ENCODE measurements around the gene VPREB3. TPM values are rescaled to one million over a fixed set of nuclear protein-coding genes. Genes with fewer than 3 reads are reported as not detected.

Gene VPREB3
- total and polyA plus RNA-seq, 4 donors: 0.39 to 1.4 TPM; not detected in 2

DNA sequence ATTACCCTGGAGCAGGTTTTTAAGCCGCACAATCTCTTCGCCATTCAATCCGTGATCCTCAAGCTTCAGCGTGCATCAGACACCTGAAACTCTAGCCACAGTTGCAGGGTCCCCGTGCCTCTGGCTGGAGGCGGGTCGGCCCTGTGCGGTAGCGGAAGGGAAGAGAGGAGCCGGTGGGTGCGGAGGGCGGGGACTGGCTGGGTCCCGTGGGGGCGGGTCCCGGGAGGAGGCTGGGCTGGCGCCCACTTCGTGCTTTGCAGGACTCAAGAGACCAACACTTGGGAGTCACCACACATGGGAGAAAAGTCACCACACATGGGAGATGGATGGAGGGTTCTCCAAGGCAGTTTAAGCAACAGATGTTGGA lies 9.3 kb upstream of the VPREB3 start:
- ATAC-seq (ENCODE audit: insufficient read depth, low FRiP score): no peak

DNA sequence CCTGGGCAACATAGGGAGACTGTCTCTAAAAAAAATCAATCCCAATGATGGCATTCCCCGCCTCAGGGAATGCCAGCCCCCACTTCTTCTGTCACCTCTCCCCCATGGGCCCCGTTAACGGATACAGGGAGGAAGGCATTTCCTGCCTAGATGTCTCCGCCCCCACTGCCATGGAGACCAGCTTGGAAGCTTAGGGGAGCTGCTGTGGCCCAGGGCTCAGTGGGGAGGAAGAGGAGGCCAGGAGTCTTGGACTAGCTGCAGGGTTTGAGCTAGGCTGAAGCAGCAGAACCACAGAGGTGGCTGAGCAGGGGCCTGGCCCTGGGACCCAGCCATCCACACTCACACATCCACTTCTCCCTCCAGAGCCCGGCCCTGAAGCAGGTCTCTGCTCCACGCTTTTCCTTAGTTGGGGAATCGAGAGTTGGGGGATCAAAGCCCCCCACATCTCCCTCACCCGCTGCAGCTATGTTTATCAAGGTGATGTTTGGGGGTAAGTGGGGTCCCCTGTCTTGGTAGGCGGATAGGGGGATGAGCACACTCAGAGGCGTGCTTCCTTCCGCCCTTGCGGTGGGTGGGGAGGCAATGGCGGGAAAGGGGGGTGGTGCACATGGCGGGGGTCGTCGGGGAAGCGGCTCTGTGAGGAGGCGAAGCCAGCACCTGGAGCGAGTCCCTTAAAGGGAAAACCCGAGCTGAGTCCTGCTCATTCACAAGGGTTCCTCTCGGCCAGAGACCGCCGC lies 8.8 kb upstream of the VPREB3 start, which contains the start of gene C22orf15:
C22orf15 (plus strand) TSS at position 149 of the 737 bp plus-strand sequence; CDS start at position 466, 317 bp downstream.
- Histone ChIP-seq H3K27me3 (ENCODE audit: control insufficient read depth in 3 of 3, insufficient read depth in 3 of 3, low read length in 2 of 3) (no peaks in the 10 kb centered on the region), H3K9ac (ENCODE audit: insufficient read depth in 1 of 2, low read length in 2 of 2) (peak within 1 kb of the TSS in 1 of 2 donors; percentile 68), H3K27ac (ENCODE audit: low read depth in 1 of 2, low read length in 1 of 2) (no peak within 1 kb of the TSS), H3K4me1 (ENCODE audit: control insufficient read depth in 5 of 5, insufficient read depth in 5 of 5, low read length in 5 of 5) (peaks cover 0 to 21% (median 6%) of the 10 kb centered on the region in 5 donors), H3K9me3 (ENCODE audit: control insufficient read depth in 4 of 4, insufficient read depth in 3 of 4, low read length in 3 of 4) (no peaks in the 10 kb centered on the region), H3K36me3 (ENCODE audit: control insufficient read depth in 4 of 4, insufficient read depth in 4 of 4, low read length in 4 of 4) (peaks cover 0 to 3% (median 0%) of the 10 kb centered on the region in 4 donors), H3K4me3 (no peak within 1 kb of the TSS)
- DNase-seq (peak; percentile 62 to 70 (median 63)), ATAC-seq (ENCODE audit: insufficient read depth, low FRiP score) (no peak)
- TF ChIP-seq, protein P1, sequence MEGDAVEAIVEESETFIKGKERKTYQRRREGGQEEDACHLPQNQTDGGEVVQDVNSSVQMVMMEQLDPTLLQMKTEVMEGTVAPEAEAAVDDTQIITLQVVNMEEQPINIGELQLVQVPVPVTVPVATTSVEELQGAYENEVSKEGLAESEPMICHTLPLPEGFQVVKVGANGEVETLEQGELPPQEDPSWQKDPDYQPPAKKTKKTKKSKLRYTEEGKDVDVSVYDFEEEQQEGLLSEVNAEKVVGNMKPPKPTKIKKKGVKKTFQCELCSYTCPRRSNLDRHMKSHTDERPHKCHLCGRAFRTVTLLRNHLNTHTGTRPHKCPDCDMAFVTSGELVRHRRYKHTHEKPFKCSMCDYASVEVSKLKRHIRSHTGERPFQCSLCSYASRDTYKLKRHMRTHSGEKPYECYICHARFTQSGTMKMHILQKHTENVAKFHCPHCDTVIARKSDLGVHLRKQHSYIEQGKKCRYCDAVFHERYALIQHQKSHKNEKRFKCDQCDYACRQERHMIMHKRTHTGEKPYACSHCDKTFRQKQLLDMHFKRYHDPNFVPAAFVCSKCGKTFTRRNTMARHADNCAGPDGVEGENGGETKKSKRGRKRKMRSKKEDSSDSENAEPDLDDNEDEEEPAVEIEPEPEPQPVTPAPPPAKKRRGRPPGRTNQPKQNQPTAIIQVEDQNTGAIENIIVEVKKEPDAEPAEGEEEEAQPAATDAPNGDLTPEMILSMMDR (IDR thresholded peaks at IDR 0.05; ENCODE audit: control extremely low read depth, extremely low read depth): no peak
- 16 to 42% methylated on average over 23 of the region's 23 CpGs for WGBS, 2 donors

More for the DNA sequence above, 9.3 kb upstream of the VPREB3 start:
- H3K27me3 ChIP-seq (ENCODE audit: control insufficient read depth in 3 of 3, insufficient read depth in 3 of 3, low read length in 2 of 3): no peaks in the 10 kb centered on the region
- WGBS, 2 donors: 7 to 37% methylated on average over 17 of the region's 17 CpGs
- H3K9me3 ChIP-seq (ENCODE audit: control insufficient read depth in 4 of 4, insufficient read depth in 3 of 4, low read length in 3 of 4): no peaks in the 10 kb centered on the region
- peaks cover 0 to 3% (median 0%) of the 10 kb centered on the region in 4 donors for H3K36me3 ChIP-seq (ENCODE audit: control insufficient read depth in 4 of 4, insufficient read depth in 4 of 4, low read length in 4 of 4)
- peaks cover 0 to 26% (median 6%) of the 10 kb centered on the region in 5 donors for H3K4me1 ChIP-seq (ENCODE audit: control insufficient read depth in 5 of 5, insufficient read depth in 5 of 5, low read length in 5 of 5)
- peak in 2 of 3 donors; percentile 41 to 60 for DNase-seq
- peak overlapping the region in 1 of 2 donors; percentile 68 for H3K9ac ChIP-seq (ENCODE audit: insufficient read depth in 1 of 2, low read length in 2 of 2)
- H3K27ac ChIP-seq (ENCODE audit: low read depth in 1 of 2, low read length in 1 of 2): no peak overlapping the region
- TF ChIP-seq, protein P1 (IDR thresholded peaks at IDR 0.05; ENCODE audit: control extremely low read depth, extremely low read depth): no peak
- no peak overlapping the region for H3K4me3 ChIP-seq

DNA sequence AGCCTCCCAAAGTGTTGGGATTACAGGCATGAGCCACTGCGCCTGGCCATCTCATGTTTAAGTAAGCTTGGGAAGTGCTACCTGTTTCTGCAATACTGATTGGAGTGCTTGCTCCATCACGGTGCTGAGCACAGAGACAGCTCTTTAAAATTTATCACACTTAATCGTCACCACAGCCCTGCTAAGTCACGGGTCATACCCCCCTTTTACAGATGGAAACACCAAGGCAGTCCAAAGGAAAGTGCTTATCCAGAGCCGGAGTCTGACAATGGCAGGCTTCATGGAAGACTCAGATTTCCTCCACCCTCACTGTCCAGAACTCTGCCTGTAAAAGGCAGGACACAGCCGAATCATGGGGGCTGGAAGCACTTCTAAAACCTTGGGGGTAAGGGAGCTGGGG lies 5.8 kb upstream of the VPREB3 start:
- no peaks in the 10 kb centered on the region for H3K9me3 ChIP-seq (ENCODE audit: control insufficient read depth in 4 of 4, insufficient read depth in 3 of 4, low read length in 3 of 4)
- H3K27me3 ChIP-seq (ENCODE audit: control insufficient read depth in 3 of 3, insufficient read depth in 3 of 3, low read length in 2 of 3): no peaks in the 10 kb centered on the region
- peaks cover 0 to 2% (median 0%) of the 10 kb centered on the region in 4 donors for H3K36me3 ChIP-seq (ENCODE audit: control insufficient read depth in 4 of 4, insufficient read depth in 4 of 4, low read length in 4 of 4)
- TF ChIP-seq, protein P1 (IDR thresholded peaks at IDR 0.05; ENCODE audit: control extremely low read depth, extremely low read depth): no peak
- no peak for DNase-seq
- WGBS, 2 donors: 87 to 92% methylated on average over 6 of the region's 6 CpGs
- H3K27ac ChIP-seq (ENCODE audit: low read depth in 1 of 2, low read length in 1 of 2): no peak overlapping the region
- peaks cover 0 to 19% (median 6%) of the 10 kb centered on the region in 5 donors for H3K4me1 ChIP-seq (ENCODE audit: control insufficient read depth in 5 of 5, insufficient read depth in 5 of 5, low read length in 5 of 5)
- H3K9ac ChIP-seq (ENCODE audit: insufficient read depth in 1 of 2, low read length in 2 of 2): no peak overlapping the region
- no peak overlapping the region for H3K4me3 ChIP-seq
- ATAC-seq (ENCODE audit: insufficient read depth, low FRiP score): no peak
